ENCODE measurements around the gene CD276.

The CD276 gene

GRCh38 chr15:73686781-73687256 lies 2.6 kb downstream of the CD276 start:
- peak overlapping the region; percentile 94 for H3K4me3 Mint-ChIP-seq
- peaks cover 61% of the 10 kb centered on the region for H3K4me1 Mint-ChIP-seq
- H3K36me3 Mint-ChIP-seq (ENCODE audit: low read depth), result no peaks in the 10 kb centered on the region
- no peak for DNase-seq
- H3K27ac Mint-ChIP-seq, result no peak overlapping the region
- no peak for TF ChIP-seq CTCF (IDR thresholded peaks at IDR 0.05)
- no peaks in the 10 kb centered on the region for H3K9me3 Mint-ChIP-seq
- H3K27me3 Mint-ChIP-seq (ENCODE audit: low read depth, poor library complexity), result peaks cover 3% of the 10 kb centered on the region

DNA sequence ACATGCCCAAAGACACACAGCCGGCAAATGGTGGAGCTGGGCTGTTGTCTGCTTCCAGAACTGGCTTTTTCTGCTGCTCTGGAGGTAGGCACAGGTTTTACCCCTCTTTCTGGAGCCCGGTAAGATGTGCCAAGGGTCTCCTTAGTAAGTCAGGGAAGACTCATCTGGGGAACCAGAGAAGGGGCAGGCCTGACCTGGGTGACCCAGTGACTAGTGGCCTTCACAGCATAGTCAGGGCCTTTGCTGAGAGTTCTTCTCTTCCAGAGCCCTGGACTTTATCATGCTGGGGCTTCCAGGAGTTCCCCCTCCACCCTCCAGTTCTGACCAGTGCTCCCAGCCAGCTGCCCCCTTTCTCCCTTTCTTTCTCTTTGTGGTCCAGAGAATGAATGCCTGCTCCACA lies 3.2 kb downstream of the CD276 start:
- H3K9me3 Mint-ChIP-seq, result no peaks in the 10 kb centered on the region
- no peak overlapping the region for H3K27ac Mint-ChIP-seq
- peaks cover under 1% of the 10 kb centered on the region for H3K27me3 Mint-ChIP-seq (ENCODE audit: low read depth, poor library complexity)
- no peak for DNase-seq
- H3K4me1 Mint-ChIP-seq, result peaks cover 56% of the 10 kb centered on the region
- H3K36me3 Mint-ChIP-seq (ENCODE audit: low read depth), result no peaks in the 10 kb centered on the region
- peak overlapping the region; percentile 24 for H3K4me3 Mint-ChIP-seq
- no peak for TF ChIP-seq CTCF (IDR thresholded peaks at IDR 0.05)

DNA sequence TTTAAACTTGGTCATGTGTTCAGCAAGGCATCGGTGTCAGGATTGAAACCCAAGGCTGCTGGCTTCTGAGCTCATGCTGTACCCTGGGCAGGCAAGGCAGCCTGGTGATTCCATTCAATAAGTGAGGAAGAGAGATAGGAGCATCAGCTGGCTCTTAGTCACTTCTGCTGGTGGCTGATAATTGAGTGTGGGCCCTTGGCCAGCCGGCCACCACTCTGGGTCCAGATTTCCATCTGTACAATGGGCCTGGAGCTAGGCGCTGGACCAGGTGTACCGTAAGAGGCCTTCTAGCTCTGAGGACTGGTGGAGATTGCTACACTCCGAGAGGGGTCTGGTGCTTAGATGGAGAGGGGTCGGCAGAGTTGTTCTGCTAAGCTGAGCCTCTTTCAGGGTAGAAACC lies 4.3 kb downstream of the CD276 start:
- H3K4me1 Mint-ChIP-seq, result peaks cover 56% of the 10 kb centered on the region
- no peak for TF ChIP-seq CTCF (IDR thresholded peaks at IDR 0.05)
- H3K27ac Mint-ChIP-seq, result no peak overlapping the region
- no peak overlapping the region for H3K4me3 Mint-ChIP-seq
- no peaks in the 10 kb centered on the region for H3K27me3 Mint-ChIP-seq (ENCODE audit: low read depth, poor library complexity)
- peaks cover 10% of the 10 kb centered on the region for H3K36me3 Mint-ChIP-seq (ENCODE audit: low read depth)
- no peak for DNase-seq
- H3K9me3 Mint-ChIP-seq, result no peaks in the 10 kb centered on the region

DNA sequence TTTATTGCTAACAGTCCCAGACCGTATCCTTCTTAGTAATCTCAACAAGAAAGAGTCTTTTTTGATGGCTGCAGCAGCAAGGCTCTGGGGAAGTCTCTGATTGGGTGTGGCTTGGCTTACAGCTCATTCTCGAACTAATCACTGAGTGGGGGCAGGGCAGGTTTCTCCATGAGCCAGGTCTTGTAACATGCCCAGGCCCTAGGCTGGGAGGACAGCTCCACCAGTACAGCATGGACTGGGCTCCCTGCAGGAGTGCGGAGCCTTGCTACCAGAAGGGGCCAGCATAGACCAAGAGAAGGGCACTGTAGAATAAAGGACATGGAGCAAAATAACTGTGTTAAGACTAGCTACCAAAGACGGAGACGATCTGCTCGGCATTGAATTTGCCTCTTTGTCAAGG lies 7.2 kb downstream of the CD276 start:
- no peak overlapping the region for H3K27ac Mint-ChIP-seq
- H3K4me1 Mint-ChIP-seq, result peaks cover 64% of the 10 kb centered on the region
- DNase-seq, result peak; percentile 25

GRCh38 chr15:73694419-73694818 lies 10.2 kb downstream of the CD276 start:
- Mint-ChIP-seq H3K36me3 (ENCODE audit: low read depth) (peaks cover 26% of the 10 kb centered on the region), H3K27me3 (ENCODE audit: low read depth, poor library complexity) (peaks cover 3% of the 10 kb centered on the region), H3K4me1 (peaks cover 62% of the 10 kb centered on the region), H3K4me3 (no peak overlapping the region), H3K9me3 (no peaks in the 10 kb centered on the region), H3K27ac (peak overlapping the region; percentile 83)
- TF ChIP-seq CTCF (IDR thresholded peaks at IDR 0.05), result no peak
- DNase-seq, result no peak

More for the DNA sequence above, 7.2 kb downstream of the CD276 start:
- Mint-ChIP-seq H3K4me3 (no peak overlapping the region), H3K27me3 (ENCODE audit: low read depth, poor library complexity) (peaks cover 3% of the 10 kb centered on the region), H3K36me3 (ENCODE audit: low read depth) (peaks cover 20% of the 10 kb centered on the region), H3K9me3 (no peaks in the 10 kb centered on the region)
- no peak for TF ChIP-seq CTCF (IDR thresholded peaks at IDR 0.05)

DNA sequence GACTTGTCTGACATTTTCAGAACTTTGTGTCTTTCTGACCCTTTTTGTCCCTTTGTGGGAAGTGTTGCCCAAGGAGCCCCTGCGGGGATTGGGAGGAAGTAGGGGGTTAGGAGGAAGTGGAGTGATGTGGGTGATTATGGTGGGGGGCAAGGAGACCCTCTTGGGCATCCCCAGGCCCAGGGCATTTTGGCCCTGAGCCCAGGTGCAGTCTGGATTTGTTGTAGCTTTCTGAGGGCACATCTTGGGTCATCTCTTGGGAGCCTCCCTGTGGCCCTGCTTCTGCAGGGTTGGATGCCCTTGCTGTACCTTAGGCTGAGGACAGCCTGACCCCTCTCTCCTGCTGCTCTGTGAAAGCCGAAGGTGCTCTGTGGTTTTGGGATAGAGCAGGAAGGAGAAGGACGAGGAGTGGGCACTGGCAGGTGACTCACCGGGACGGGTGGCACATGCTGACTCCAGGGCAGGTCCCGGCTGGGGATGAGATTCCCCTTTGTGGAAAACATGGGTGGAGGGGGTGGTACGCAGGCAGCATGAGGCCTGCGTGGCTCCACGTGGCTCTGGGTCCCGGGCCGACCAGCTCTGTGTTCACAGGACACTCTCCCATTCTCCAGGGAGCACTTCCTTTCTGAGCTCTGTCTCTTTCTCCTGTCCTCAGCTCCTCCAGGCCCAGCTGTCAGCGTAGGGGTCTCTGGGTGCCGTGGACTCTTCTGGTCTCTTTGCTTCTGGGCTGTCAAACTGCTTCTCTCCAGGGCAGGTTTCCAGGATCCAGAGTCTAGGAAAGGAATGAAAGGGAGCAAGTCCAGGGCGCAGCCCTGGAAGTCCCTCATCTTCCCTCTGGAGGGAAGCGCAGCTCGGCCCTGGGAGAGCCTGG lies 11.8 kb downstream of the CD276 start:
- Mint-ChIP-seq H3K9me3 (no peaks in the 10 kb centered on the region), H3K4me3 (no peak overlapping the region), H3K27me3 (ENCODE audit: low read depth, poor library complexity) (peaks cover 3% of the 10 kb centered on the region), H3K4me1 (peaks cover 73% of the 10 kb centered on the region), H3K36me3 (ENCODE audit: low read depth) (peaks cover 35% of the 10 kb centered on the region), H3K27ac (peak overlapping the region; percentile 84)
- TF ChIP-seq CTCF (IDR thresholded peaks at IDR 0.05), result no peak
- DNase-seq, result no peak
